Activated T-helper 1 cell treated with anti-CD3 and anti-CD28 coated beads, Interleukin-2, amount 50 U/mL, for 16 hours (primary cell): ENCODE results near the gene FILIP1L.

Experiments used
- DNase-seq, 2 donors: peaks; one replicate each; pipeline ENCODE4 v3.0.0-alpha.2; 2020; ENCODE audit warnings: low read depth in 1 of 2, low spot score in 1 of 2

FILIP1L gene

DNA sequence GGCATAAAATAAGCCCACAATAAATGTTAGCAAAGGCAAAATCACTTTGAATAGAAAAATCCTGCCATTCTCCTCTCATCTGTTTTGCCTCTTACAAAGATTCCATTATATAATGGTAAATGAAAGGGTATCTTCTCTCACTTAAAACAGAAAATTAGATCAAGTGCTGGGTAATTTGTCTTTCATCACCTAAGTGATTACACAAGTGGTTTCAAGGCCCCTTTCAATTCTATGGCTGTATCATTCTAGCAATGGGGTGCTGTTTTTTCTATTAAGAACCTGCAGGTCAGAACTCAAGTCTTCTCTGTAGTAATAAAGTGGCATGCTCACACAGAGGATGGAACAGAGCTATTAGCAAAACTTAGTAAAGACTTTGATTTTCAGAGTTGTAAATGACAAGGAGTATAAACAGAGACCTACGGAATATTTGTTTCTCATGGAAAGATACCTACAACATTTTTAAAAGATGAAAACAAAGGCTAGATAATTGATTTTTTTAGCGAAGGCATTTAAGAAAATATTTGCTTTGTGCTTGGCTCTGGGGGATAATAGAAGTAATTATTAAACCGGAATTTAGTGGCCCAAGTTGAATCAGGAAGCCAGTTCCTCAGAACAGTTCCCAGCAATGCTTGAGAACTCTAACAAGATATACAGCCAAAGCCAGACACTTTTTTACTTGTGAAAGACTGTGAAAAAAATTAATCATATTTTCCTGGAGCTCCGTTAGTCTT is 159.2 kb downstream of the FILIP1L start:
- DNase-seq = no peak

DNA sequence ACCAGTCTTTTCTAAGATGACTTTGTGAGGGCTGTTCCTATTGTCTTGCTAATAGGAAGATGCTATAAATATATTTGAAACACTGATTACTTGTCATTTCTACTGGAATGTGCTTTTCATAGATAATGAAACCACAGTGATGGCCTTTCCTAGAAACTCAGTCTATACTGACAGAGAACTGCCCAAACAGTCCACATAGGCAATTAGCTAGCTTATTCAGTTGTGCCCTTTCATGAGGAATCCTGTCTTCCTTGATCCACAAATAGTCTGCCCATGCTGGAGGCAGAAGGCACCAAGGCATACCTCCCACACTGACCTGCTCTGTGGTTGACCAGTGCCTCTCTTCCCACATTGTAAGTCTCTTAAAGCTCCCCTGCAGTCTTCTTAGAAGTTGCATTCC is 160.7 kb downstream of the FILIP1L start:
- DNase-seq = no peak

DNA sequence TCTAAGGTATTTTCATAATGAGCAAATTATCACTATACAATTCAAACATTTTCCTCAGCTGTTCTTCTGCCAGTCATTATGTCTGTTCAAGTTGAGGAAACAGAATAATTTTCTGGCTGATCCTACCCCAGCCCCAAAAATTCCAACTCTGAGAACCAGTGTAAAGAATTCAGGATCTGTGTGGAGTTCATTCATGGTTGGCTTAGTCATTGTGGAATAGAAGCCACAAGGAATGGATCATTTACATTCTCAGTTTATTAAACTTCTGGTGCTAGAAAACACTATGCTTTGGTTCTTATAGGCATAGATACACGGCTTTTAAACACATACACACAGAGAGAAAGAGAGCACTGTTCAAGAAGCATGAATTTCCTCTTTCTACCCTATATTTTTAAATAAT is 162.0 kb downstream of the FILIP1L start:
- no peak for DNase-seq

GRCh38 chr3:99951701-99952100 is 162.6 kb downstream of the FILIP1L start:
- DNase-seq = no peak

DNA sequence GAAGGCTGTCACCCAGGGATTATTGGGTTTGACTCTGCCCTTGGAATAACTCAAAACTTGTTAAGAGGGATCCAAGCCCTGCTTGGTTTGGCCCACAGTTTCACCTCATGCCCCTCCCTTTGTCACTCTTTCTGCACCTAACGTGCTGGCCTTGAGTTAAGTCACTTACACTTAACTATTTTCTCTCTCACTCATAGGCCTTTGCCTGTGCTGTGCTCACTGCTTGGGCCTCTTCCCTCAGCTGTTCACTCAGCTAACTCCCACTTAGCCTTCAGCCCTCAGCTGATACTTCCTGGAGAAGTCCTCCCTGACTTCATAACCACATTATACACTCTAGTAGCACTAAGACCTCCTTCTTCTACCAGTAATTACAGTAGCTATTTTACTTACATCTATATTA is 163.4 kb downstream of the FILIP1L start:
- no peak for DNase-seq

- no peak for DNase-seq
Measured at GRCh38 chr3:99949956-99950670, 164.2 kb downstream of the FILIP1L start.

DNA sequence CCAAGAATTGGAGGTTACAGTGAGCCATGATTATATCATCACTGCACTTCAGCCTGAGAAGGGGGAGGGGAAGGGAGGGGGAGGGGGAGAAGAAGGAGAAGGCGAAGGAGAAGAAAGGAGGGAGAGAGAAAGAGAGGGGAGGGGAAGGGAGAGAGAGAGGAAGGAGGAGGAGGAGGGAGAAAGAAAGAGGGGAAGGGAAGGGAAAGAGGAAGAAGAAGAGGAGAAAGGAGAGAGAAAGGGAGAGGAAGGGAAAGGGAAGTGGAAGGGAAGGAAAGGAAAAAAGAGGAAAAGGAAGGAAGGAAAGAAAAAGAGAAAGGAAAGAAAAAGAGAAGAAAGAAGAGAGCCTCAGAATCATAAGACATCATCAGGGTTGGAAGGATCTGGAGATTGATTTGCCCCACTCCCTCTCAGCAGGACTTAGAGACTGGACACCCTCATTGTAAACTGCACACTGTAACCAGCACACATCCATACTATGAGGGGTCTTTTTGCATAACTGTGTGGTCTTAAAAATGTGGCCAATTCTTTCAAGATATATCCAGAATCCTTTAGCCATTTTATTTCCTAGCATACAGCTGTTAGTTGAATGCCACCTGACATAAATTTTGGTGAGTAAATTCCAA is 165.7 kb downstream of the FILIP1L start:
- DNase-seq = no peak

DNA sequence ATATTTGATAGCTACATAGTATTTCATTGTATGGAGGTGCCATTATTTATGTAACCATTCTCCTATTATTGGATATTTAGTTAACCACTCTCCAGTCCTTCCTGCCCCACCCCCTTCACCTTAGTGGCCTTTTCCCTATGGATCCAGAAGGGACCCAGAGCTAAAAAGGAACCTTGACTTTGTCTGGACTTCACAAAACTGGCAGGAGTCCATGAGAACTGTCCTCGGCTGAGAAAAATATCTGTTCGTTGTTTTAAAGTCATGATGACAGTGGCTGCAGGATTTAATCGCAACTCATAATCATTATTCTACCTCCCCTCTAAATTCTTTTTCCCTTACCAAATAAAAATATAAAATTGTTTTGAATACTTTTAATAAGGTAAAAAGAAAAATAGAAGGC is 166.9 kb downstream of the FILIP1L start:
- DNase-seq = no peak

GRCh38 chr3:99945328-99945995 is 168.8 kb downstream of the FILIP1L start:
- no peak for DNase-seq

DNA sequence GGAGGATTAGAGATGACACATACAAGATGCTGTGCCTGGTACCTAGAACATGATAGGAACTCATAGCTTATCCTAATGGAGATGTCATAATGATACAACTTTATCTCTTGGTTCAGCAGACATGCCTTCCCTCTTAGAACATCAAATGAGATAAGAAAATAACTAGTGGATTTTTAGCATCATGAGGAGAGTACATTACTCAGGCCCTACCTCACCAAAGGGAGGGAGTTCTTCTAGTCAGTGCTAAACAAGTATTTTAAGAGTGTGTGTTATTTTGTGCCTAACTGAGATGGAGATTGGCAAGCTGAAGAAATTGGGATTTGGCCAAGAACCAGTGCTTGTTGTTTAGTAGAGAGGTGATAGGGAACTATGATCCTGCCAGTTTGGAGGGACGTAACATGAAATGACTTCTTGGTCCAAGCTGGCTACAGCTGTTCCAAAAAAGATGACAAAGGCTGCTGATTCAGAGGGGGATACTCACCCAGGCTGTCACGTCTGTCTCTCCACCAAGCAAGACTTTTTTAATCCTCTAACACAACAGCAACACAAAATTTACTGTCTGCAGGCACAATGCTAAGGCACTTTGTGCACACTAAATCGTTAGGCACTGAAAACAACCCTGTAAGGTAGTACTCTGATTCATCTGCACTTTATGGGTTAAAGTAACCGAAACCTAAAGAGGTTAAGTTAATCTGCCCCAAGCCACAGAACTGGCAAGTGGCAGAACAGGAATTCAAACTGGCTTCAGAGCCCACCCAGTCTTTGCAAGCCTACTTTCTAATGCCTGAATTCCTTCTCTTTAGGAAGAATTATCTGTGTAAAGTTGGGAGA is 170.2 kb downstream of the FILIP1L start:
- no peak for DNase-seq

DNA sequence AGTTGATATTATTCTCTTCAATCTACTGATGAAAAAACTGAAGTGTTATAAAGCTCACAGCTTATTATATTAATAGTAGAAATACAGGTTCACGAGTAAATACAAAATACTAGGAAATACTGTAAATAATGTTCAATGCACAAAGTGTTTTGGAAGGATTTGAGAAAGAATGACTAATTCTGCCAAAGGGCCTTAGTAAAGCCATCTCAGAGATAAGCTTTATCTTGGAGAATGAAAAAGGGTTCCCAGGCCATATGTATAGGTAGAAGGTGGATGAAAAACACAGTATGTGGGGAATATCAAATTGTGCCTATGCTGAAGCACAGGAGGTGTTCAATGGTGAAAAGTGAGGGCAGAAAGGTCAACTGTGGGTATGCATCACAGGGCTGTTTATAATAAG is 173.1 kb downstream of the FILIP1L start:
- DNase-seq = no peak

DNA sequence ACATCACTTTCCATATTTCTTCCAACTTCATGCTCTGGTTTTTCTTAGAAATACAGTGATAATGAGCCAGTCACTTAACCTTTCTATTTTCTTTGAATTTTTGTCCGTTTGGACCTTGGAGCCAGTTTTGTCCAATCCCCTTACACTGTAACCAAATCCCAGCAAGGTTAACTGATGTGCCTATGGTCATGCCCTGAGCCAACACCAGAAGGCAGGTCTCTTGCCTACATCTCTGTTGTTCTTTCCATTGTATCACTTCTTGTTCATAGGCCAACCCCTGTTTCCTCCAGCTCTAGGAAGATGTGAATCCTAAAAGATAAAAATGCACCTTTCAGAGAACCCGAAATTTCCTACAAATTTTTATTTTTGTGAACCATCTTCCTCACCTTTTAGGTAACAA is 174.0 kb downstream of the FILIP1L start:
- no peak for DNase-seq

GRCh38 chr3:99939876-99940275 is 174.4 kb downstream of the FILIP1L start:
- no peak for DNase-seq

GRCh38 chr3:99938270-99938911 is 175.9 kb downstream of the FILIP1L start:
- no peak for DNase-seq

GRCh38 chr3:99934975-99935797 is 179.1 kb downstream of the FILIP1L start:
- no peak for DNase-seq

GRCh38 chr3:99933971-99934750 is 180.1 kb downstream of the FILIP1L start:
- no peak for DNase-seq

DNA sequence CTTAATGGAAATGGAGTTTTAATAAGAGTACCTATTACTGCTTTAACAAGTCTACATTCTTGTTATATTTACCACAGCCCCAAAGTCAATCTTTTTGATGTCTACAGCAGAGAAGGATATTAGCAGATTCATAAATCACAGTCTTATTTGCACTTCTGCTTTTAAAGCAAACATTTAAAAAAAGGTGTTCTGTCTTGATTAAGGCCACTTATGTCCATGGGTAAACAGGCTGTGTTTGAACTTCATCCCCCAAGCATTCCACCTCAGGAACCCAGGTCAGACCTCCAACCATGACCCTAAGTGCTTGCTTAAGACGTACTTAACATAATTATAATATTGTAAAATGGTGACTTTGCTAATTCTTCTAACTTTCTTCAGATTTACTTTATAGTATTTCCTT is 183.2 kb downstream of the FILIP1L start:
- DNase-seq = no peak

DNA sequence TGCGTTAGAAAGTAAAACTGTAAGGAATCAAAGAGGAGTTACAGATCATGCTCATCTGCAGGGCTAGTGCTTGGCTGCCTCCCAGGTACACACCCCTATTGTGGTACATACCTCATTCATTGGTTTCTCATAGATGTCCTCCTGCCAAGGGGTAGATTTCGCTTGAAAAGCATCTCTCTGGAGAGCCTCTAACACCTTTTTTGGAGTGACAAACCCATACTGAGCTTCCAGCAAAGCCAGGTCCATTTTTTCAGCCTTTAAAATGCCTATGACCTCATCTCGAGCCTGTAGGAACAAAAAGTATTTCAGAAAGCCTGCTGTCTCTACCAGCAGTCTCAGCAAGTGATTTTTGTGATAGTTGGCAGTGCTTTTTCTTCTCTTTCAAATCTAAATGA is 184.6 kb downstream of the FILIP1L start:
- DNase-seq = no peak
